ENCODE data around the gene ELAVL3.

The ELAVL3 gene
- 0 to 0.04 (median 0) reads per million in 3 experiments for total RNA-seq

GRCh38 chr19:11480715-11481533, at the start of gene ELAVL3:
Gene ELAVL3, minus strand, starts transcription at chr19:11481046. Its CDS starts 438 bp downstream, at chr19:11480608.
- DNase-seq, result no peak

- peak; percentile 9 for DNase-seq
These were observed 49.6 kb upstream of the ELAVL3 start for GRCh38 chr19:11530432-11530831.

GRCh38 chr19:11528551-11529341, 47.9 kb upstream of the ELAVL3 start, which contains the start of gene ECSIT:
Gene ECSIT, minus strand, starts transcription at chr19:11529134. Its CDS starts 9,964 bp downstream, at chr19:11519170.
- DNase-seq, result peak; percentile 89

- no peak for DNase-seq
These were observed 38.3 kb upstream of the ELAVL3 start for GRCh38 chr19:11519138-11519537.

GRCh38 chr19:11513946-11514345, 33.1 kb upstream of the ELAVL3 start:
- DNase-seq, result no peak

- no peak for DNase-seq
These were observed 29.6 kb upstream of the ELAVL3 start for GRCh38 chr19:11510444-11510843.

GRCh38 chr19:11507370-11508078, 26.7 kb upstream of the ELAVL3 start:
- no peak for DNase-seq

- no peak for DNase-seq
These were observed 26.1 kb upstream of the ELAVL3 start for GRCh38 chr19:11506967-11507366.

GRCh38 chr19:11506101-11506555, 25.3 kb upstream of the ELAVL3 start:
- DNase-seq, result no peak

GRCh38 chr19:11505504-11506100, 24.8 kb upstream of the ELAVL3 start, which contains the start of gene ZNF653:
Gene ZNF653, minus strand, starts transcription at chr19:11505839. Its CDS starts 53 bp downstream, at chr19:11505786.
- DNase-seq, result peak; percentile 95

- DNase-seq, result peak; percentile 94
These were observed 24.2 kb upstream of the ELAVL3 start for GRCh38 chr19:11505032-11505503.

GRCh38 chr19:11504502-11505031, 23.7 kb upstream of the ELAVL3 start:
- no peak for DNase-seq

GRCh38 chr19:11499890-11500420, 19.1 kb upstream of the ELAVL3 start:
- DNase-seq, result no peak

- DNase-seq, result no peak
These were observed 18.4 kb upstream of the ELAVL3 start for GRCh38 chr19:11499220-11499726.

GRCh38 chr19:11496391-11497163, 15.7 kb upstream of the ELAVL3 start:
- DNase-seq, result peak; percentile 33

GRCh38 chr19:11495885-11496284, 15.0 kb upstream of the ELAVL3 start:
- DNase-seq, result no peak

- DNase-seq, result no peak
These were observed 14.6 kb upstream of the ELAVL3 start for GRCh38 chr19:11495481-11495880.

GRCh38 chr19:11494634-11495285, 13.9 kb upstream of the ELAVL3 start:
- DNase-seq, result no peak

- DNase-seq, result no peak
These were observed 8.5 kb upstream of the ELAVL3 start for GRCh38 chr19:11489378-11489777.
